SK-N-SH (cell line): ENCODE measurements around the gene GRAMD2B.

Source experiments
- CTCF ChIP-seq: fragments of 200-600 bp; sonication (generic); IDR thresholded peaks from 2 replicates; pipeline ENCODE4 v1.6.1; 2017; ENCODE audit warnings: antibody characterized with exemption, mild to moderate bottlenecking, moderate library complexity
- FOXJ3 ChIP-seq: sonication (generic); formaldehyde crosslinking; IDR thresholded peaks from 2 replicates; pipeline ENCODE4 v1.5.1; 2020; ENCODE audit warnings: mild to moderate bottlenecking, missing genetic modification reagents
- GABPA ChIP-seq: IDR thresholded peaks from 2 replicates; pipeline ENCODE4 v1.4.0; 2012; ENCODE audit warnings: low read depth, mild to moderate bottlenecking
- JUND ChIP-seq: IDR thresholded peaks from 2 replicates; pipeline ENCODE4 v1.4.0; 2012
- SIN3A ChIP-seq: IDR thresholded peaks from 2 replicates; pipeline ENCODE4 v1.6.1; 2012; ENCODE audit warnings: low read depth, mild to moderate bottlenecking, low read length, moderate library complexity, borderline replicate concordance

- no peak for TF ChIP-seq SIN3A
- no peak for TF ChIP-seq CTCF
- no peak for TF ChIP-seq FOXJ3 (CRISPR knock-in tag)
- TF ChIP-seq GABPA: no peak
- no peak for TF ChIP-seq JUND
Observed at GRCh38 chr5:126437721-126438120, 14.5 kb downstream of the GRAMD2B start.
